ENCODE results near the gene TMC6.

TMC6 gene

GRCh38 chr17:78134899-78135385 lies 6.4 kb upstream of the TMC6 start:
- no peak for DNase-seq

GRCh38 chr17:78133971-78134898 lies 5.7 kb upstream of the TMC6 start:
- peak; percentile 56 for DNase-seq

- DNase-seq, result no peak
These were observed 4.8 kb upstream of the TMC6 start for GRCh38 chr17:78133179-78133951.

GRCh38 chr17:78132767-78133178 lies 4.2 kb upstream of the TMC6 start:
- DNase-seq, result no peak

- DNase-seq, result peak; percentile 63
These were observed 3.6 kb upstream of the TMC6 start for GRCh38 chr17:78132084-78132676.

- peak; percentile 55 for DNase-seq
These were observed 2.9 kb upstream of the TMC6 start for GRCh38 chr17:78131172-78132083.

GRCh38 chr17:78130437-78131101 lies 2.0 kb upstream of the TMC6 start, which contains the start of gene TMC8:
TSS of gene TMC8 (plus strand) at chr17:78130771. CDS start at chr17:78131589, 818 bp downstream.
- no peak for DNase-seq

- no peak for DNase-seq
These were observed 1.5 kb upstream of the TMC6 start for GRCh38 chr17:78130090-78130436.

GRCh38 chr17:78129351-78130089 lies 965 bp upstream of the TMC6 start:
- DNase-seq, result no peak

GRCh38 chr17:78127888-78128550 lies 536 bp downstream of the TMC6 start:
- DNase-seq, result no peak

- no peak for DNase-seq
These were observed 1.2 kb downstream of the TMC6 start for GRCh38 chr17:78127239-78127887.

GRCh38 chr17:78126895-78127238 lies 1.7 kb downstream of the TMC6 start:
- no peak for DNase-seq

- DNase-seq, result no peak
These were observed 2.3 kb downstream of the TMC6 start for GRCh38 chr17:78125976-78126894.

- no peak for DNase-seq
These were observed 3.2 kb downstream of the TMC6 start for GRCh38 chr17:78125138-78125913.

- no peak for DNase-seq
These were observed 3.8 kb downstream of the TMC6 start for GRCh38 chr17:78124836-78125137.

- DNase-seq, result no peak
These were observed 4.3 kb downstream of the TMC6 start for GRCh38 chr17:78124081-78124835.

GRCh38 chr17:78123258-78123929 lies 5.2 kb downstream of the TMC6 start:
- DNase-seq, result no peak
